Measurements from ENCODE around the gene C1orf35.

The C1orf35 gene

GRCh38 chr1:228066416-228066815, 36.7 kb downstream of the C1orf35 start:
- TF ChIP-seq GATA3 (IDR thresholded peaks at IDR 0.05; ENCODE audit: low read depth, low read length): no peak
- TF ChIP-seq GATA2 (IDR thresholded peaks at IDR 0.05; ENCODE audit: low read depth, low read length): no peak

- TF ChIP-seq GATA2 (IDR thresholded peaks at IDR 0.05; ENCODE audit: low read depth, low read length): no peak
- no peak for TF ChIP-seq GATA3 (IDR thresholded peaks at IDR 0.05; ENCODE audit: low read depth, low read length)
Observed at GRCh38 chr1:228065543-228066347, 37.4 kb downstream of the C1orf35 start.

- no peak for TF ChIP-seq GATA3 (IDR thresholded peaks at IDR 0.05; ENCODE audit: low read depth, low read length)
- TF ChIP-seq GATA2 (IDR thresholded peaks at IDR 0.05; ENCODE audit: low read depth, low read length): no peak
Observed at GRCh38 chr1:228064741-228065542, 38.2 kb downstream of the C1orf35 start.

- no peak for TF ChIP-seq GATA2 (IDR thresholded peaks at IDR 0.05; ENCODE audit: low read depth, low read length)
Observed at GRCh38 chr1:228064296-228064695, 38.8 kb downstream of the C1orf35 start.

GRCh38 chr1:228063251-228064191, 39.6 kb downstream of the C1orf35 start:
- TF ChIP-seq GATA3 (IDR thresholded peaks at IDR 0.05; ENCODE audit: low read depth, low read length) (no peak), GATA2 (IDR thresholded peaks at IDR 0.05; ENCODE audit: low read depth, low read length) (no peak)

GRCh38 chr1:228062812-228063211, 40.3 kb downstream of the C1orf35 start:
- TF ChIP-seq GATA3 (IDR thresholded peaks at IDR 0.05; ENCODE audit: low read depth, low read length) (no peak), GATA2 (IDR thresholded peaks at IDR 0.05; ENCODE audit: low read depth, low read length) (no peak)

- TF ChIP-seq GATA3 (IDR thresholded peaks at IDR 0.05; ENCODE audit: low read depth, low read length) (no peak), GATA2 (IDR thresholded peaks at IDR 0.05; ENCODE audit: low read depth, low read length) (no peak)
Observed at GRCh38 chr1:228062085-228062791, 40.9 kb downstream of the C1orf35 start.

GRCh38 chr1:228061411-228062084, 41.6 kb downstream of the C1orf35 start:
- no peak for TF ChIP-seq GATA3 (IDR thresholded peaks at IDR 0.05; ENCODE audit: low read depth, low read length)
- no peak for TF ChIP-seq GATA2 (IDR thresholded peaks at IDR 0.05; ENCODE audit: low read depth, low read length)

- TF ChIP-seq GATA2 (IDR thresholded peaks at IDR 0.05; ENCODE audit: low read depth, low read length): no peak
- TF ChIP-seq GATA3 (IDR thresholded peaks at IDR 0.05; ENCODE audit: low read depth, low read length): no peak
Observed at GRCh38 chr1:228060458-228061190, 42.5 kb downstream of the C1orf35 start.

- no peak for TF ChIP-seq GATA3 (IDR thresholded peaks at IDR 0.05; ENCODE audit: low read depth, low read length)
- TF ChIP-seq GATA2 (IDR thresholded peaks at IDR 0.05; ENCODE audit: low read depth, low read length): no peak
Observed at GRCh38 chr1:228059634-228060457, 43.3 kb downstream of the C1orf35 start.

GRCh38 chr1:228058949-228059633, 44.0 kb downstream of the C1orf35 start:
- TF ChIP-seq GATA3 (IDR thresholded peaks at IDR 0.05; ENCODE audit: low read depth, low read length) (no peak), GATA2 (IDR thresholded peaks at IDR 0.05; ENCODE audit: low read depth, low read length) (no peak)

Measured in SH-SY5Y (cell line).